ENCODE data around the gene MIDN.

The MIDN gene

DNA sequence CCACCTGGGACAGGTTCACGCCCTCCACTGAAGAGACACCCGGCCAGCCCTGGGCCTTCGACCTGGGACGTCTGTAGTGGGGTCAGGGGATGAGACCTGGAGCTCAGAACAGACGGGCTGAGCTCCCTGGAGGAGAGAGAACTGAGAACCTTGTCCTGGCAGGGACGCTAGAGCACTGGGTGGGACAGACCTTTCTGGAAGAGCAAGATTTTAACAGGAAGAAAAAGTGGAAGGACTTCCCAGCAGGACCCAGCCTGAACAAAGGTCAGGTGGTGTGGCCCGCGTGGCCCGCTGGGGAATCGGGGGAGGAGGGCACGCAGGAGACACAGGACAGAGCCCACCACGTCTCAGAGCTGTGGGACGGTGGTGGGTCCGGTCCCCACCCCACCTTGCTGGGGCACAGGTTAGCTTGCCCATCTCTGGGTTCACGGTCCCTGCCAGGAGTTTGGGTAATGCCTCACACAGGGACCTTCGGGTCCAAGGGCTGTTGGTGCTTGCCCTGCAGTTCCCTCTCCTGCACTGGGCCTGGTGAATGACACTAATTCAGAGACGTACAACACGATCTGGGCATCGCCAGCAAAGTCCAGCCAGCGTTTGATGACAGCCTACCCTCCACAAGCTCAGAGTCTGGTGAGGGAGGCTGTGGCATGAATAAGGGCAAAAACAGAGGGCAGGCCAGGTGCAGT is 36.1 kb downstream of the MIDN start:
- DNase-seq, result no peak

DNA sequence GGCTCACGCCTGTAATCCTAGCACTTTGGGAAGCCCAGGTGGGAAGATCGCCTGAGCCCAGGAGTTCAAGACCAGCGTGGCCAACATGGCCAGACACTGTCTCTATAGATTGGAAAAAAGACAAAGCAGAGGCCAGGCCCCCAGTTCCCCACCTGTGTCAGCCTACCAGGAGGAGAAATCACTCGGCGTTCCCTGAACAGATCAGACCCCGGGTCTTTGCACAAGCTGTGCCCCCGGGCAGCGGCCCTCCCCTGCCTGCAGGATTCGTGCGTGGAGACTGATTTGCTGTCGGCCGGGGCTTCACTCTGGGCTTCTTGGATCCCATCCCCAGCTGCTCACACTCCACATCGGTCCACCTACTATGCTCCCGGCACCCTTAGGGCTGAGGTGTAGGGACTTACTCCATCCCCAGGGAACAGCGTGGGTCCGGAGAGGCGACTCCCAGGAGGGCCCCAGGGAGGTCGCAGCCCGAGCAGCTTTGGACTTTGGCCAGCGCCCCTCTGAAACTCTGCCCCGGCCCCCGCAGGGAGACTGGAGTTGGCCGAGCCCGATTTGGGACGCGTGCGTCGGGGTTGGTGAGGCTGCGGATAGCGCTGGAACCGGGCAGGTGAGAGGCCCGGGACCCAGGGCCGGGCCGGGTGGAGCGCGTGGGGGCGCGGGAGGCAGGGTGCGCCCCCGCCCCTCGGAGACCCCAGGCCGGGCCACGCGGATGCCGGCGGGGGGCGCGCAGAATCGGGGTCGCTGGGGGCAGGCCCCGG is 36.8 kb downstream of the MIDN start:
- no peak for DNase-seq

DNA sequence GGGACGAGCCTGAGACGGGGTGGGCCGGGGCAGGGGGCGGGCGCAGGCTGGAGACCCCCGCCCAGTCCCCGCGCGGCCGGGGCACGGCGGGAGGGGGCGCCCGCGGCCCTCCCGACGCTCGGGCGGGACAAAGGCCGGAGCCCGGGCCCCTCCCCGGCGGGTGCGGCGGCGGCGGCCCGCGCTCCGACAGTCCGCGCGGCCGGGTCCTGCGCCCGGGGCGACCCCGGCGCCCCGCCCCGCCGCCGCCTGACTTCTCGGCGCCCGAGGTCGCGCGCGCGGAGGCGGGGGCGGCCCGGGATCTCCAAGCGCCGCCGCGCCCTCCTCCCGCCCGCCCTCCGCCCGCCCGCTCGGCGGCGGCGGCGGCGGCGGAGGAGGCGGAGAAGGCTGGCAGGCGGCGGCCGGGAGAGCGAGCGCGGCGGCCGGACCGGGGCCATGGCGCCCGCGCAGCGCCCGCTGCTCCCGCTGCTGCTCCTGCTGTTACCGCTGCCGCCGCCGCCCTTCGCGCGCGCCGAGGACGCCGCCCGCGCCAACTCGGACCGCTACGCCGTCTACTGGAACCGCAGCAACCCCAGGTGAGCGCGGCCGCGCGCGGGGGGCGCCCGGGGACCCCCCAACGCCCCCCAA is 37.5 kb downstream of the MIDN start, which contains the start of gene EFNA2:
EFNA2 (plus strand) TSS at position 137 of the 624 bp plus-strand sequence; CDS start at position 433, 296 bp downstream.
- DNase-seq, result no peak

DNA sequence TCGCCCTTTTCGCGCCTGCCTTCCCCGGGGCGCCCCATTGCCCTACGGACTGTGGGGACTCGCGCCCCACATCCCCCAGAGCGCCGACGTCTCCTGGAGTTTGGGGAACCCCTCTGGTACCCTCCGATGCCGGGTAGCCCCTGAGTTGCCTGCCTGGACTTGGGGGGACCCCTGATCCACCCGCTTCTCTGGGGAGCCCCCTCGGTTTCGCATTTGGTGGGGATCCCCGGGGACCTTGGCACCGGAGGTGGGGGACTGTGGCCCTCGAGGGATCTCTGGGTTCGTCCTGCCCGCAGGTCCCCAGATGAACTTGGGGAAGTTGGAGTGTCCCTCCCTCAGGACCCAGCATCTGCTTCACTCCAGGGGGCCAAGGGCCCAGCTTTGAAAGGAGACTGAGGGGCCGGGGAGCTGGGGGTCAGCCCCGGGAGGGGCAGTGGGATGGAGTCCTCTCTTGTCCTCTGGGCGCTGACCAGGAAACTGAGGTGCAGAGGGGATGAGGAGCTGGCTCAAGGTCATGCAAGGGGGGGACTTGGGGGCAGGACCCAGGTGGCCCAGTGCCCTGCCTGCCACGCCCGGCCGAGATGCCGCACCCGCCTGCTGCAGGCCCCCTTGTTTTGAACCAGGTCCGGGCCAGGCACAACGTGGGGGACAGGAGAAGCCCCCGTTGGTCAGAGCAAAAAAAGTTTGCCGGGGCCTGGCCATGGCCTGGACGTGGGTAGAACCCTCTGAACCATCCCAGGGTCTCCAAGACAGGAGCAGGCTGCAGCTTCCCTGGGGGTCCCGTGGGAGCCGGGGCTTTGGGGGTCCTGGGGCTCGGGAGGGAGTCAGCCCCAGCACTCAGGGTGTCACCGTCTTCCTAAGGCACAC is 38.3 kb downstream of the MIDN start:
- DNase-seq, result no peak

DNA sequence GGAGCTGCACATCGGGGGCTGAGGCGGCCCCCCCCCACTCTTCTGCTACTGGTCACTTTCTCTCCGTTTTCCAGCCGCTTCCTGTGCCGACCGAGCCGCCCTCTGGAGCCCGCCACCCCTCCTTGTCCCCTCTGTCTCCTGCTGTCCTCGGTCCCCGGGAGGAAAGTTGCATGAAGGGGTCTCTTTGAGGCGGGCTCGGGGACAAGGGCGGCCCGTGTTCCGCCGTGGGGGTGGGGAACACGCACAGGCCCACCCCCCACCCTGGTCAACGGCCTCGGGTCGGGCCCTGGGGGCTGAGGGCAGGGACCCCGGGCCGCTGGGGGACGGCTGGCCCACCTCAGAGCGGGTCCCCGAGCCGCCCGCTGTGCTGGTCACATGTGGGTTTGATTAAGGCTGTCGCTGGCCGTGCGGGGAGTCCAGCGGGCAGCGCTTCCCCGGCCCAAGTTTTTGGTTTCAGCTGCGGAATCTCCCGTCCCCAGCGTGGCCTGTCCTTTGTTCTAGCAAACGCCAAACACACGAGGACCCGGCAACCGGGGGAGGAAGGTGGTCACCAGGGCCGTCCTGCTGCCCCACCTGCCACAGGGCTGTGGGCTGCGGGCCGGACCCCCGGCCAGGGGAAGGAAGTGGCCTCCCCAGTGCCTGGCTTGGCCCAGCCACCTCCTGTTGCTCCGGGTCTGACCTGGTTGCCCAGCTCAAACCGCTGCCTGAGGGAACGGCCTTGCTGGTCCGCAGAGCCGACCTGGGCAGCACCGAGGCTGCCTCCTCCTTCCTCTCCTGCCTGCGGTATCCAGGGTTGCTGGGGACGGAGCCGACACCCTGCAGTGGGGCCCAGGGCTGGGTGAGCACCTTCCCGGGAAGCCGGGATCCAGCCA is 39.2 kb downstream of the MIDN start:
- no peak for DNase-seq

DNA sequence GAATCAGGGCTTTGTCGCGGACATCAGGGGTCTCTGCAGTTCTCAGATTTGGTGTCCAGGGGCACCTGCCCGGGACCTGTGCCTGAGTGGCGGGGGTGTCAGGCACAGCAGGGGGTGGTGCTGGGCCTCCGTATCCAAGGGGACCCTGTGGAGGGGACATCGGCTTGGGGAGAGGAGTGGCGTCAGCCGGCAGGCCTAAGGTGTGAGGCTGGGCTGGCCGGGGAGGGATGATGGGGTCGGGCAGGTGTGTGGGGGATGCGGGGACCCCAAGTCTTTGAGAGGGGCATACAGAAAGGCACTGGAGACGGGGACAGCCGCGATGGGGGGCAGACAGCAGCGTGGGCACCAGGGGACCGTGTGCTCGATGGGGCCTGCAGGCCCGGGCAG is 39.8 kb downstream of the MIDN start:
- DNase-seq, result no peak

DNA sequence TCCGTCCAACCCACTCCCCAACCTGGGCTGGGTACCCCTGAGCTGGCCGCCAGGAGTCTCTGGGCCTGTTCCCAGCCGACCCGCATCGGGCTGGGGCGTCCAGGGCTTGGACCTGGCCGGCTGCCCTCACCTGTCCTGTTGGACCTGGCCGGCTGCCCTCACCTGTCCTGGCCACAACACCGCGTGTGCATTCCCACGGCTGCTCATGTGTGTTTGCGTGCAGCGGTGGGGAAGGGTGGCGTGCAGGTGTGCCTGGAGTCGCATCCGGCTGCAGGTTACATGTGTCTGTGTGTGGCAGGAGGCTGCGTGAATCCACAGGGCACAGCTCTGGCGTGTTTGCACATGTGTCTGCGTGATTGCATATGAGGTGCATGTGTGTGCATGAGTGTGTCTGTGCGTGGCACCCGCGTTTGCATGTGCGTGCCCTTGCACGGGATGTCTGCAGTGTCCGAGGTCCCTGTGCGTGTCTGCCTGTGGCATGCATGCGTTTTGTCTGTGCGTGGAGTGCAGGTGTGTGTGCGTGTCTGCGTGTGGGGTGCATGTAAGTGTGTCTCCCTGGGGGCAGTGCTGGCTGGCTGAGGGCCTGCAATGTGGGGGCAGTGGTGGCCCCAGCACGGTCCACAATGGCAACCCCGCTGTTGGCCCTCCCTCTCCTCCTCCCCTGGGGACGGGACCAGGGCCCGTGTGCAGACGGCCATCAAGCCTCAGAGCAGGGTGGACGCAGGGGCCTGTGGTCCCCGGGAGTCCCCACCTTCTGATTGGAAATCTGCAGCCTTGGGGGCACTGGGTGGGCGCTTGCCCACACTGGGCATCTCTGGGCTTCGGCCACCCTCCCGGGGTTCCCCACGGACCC is 40.7 kb downstream of the MIDN start:
- DNase-seq, result no peak

DNA sequence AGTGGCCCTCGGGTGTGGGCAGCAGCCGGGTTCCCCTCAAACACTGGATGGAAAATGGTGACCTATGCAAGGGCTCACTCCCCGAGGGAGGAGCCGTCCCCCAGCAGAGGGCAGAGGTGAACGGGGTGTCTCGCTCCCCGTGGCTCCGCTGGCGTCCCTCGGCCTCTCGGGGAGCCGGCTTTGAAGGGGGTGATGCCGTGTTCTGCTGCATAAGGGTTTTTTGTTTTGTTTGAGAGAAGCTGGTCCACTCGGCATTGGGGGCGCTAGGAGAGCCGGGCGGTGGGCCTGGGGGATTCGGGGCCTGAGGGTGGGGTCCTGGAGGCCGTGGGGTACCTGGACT is 41.3 kb downstream of the MIDN start:
- DNase-seq, result no peak

DNA sequence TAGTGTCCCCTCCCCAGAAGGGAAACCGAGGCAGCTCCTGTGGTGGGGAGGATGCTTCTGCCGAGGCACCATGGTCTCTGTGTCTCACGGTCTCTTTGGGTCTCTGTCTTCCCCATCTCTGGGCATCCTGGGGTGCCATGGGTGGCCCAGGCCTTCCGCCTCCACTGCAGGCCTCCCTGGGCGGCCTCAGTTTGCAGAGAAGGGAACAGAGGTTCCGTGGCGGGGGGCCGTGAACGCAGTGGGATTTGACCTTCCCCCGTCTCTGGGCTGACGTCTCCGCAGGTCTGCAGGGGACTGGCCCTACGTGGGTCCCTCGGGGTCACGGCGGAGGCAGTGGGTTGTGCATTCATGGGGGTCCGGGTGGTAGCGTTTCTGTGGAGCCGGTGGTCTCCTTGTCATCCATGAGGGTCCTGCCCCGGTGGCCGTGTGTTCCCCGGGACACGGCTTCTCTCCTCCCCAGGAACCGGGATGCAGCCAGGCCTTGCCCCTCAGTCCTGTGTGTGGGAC is 41.9 kb downstream of the MIDN start:
- no peak for DNase-seq

DNA sequence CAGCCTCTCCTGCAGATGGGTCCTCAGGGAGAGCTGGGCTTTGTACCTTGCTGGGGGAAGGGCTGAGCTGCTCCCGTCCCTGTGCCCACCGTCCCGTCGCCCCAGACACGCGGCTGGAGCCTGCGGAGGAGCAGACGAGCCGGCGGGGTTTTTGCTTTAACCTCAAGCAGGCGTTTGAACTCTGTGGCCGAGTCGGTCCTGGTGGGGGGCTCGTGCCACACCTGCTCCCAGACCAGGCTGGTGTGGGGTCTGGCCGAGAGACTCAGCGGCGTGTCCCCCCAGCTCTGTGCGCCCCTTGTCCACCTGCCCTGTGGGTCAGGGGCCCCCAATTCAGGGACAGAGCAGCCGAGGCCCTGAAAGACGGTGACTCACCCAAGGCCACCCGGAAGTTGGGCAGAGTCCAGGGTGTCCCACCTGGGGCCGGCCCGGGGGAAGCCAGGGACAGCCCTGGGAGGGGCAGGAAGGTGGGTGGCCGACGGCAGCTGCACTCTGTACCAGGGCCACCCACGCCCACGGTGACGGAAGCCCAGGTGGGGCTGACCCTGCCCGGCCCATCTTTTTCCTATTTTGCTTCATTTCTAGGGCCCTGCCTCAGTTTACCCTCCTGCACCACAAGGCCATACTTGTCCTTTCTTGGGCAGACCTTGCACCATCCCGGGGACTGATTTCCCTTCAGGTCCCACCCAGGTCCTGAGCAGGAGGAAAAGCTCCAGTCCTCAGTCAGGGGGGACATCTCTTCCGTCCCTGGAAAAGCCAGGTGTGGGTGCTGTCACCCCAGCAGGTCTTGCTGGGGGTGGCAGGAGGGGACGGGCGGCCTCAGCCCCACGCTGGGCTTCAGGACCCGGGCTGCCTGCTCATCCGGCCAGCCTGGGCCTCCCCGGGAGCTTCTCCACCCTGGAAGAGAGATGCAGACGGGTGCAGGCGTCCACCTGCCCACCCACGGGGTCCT is 42.6 kb downstream of the MIDN start:
- DNase-seq, result no peak

DNA sequence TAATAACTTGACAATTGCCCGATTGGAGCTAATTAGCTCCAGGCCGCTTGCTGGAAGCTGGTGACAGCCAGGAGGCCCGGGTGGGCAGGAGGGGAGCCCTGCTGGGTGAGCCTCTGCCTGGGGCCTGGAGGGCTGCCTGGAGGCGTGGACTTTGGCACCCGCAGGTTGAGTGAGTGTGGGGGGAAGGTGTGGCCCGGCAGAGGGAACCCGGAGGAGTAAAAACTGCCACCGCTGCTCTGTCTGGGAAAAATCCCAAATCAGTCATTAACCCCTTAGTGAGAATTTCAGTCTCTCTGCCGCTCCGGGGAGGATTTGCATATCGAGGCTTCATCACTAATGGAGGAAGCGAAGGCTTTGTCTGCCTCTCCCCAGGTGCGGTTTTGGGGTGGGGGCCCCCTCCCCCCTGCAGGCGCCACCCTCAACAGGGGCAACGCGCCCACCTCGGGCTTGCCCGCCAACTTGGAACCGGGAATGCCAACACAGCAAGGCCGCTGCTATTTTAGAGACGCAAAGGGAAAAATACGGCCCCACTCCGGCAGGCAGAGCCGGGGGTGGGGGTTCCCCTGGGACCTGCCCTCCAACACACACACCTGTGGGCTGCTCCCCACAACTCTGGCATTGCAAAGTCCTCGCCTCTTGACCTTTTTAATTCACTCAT is 43.5 kb downstream of the MIDN start:
- DNase-seq, result no peak

DNA sequence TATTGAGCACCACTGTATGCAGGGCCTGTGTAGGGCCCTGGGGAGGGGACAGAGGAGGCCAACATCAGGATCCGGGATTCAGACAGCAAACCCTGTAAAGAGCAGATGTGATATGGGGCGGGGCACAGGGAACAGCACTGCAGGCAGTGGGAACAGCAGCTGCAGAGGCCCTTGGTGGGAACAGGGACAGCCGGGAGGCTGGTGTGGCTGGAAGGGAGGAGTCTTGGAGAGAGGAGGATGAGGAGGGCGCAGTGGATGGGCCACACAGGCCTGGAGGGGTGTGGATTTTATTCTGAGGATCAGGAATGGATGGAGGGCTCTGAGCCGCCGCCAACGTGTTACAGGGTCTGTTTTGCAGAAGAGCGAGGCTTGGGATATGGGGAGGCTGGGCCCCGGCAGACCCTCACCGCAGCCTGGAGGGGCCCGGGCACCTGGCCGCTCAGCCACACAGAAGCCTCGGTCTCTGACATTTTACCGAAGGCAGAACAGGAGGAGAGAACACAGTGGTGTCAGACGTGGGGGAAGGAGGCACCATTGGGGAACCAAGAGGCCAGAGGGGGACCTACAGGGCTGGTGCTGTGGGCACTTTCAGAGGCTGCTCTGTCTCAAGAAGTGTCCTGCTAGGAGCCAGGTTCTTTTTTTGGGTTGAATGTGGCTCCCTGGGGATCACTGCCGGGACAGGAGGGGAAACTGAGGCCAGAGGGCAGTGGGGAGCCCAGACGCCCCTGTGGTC is 44.2 kb downstream of the MIDN start:
- DNase-seq, result no peak

DNA sequence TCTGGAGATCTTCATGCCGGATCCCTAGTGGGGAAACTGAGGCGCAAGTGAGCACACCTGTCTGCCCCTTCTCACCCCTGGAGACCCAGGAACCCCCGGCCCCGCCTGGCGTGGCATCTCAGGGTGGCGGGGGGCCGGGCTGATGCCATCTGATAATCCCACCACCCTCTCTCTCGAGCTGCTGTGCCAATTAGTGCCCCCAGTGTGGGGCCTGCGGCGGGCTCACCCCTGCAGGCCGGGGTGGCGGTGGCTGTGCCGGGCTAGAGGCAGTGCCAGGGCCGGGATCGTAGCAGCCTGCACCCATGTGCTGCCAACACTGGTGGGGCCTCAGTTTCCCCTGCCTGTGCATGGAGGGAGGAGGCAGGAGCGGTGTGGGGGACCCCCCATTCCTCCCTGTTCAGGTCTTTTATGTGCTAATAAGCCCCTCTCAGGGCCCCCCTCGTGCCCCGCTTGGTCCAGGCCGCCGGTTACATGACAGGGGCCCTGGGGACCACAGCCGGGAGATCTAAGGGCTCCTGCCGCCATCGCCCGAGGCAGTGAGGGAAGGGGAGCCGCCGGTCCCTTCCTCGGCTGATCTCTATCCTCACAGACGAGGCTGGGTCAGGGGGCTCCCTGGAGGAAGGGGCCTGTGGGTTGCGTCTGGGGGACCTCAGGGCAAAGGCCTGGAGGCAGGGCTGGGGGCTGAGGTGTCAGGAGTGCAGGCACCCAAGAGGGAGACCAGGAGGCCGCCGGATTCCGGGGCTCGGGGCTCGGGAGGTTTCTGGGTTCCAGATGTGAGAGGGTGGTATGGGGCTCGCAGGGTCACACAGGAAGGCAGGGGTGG is 45.6 kb downstream of the MIDN start:
- DNase-seq, result no peak

DNA sequence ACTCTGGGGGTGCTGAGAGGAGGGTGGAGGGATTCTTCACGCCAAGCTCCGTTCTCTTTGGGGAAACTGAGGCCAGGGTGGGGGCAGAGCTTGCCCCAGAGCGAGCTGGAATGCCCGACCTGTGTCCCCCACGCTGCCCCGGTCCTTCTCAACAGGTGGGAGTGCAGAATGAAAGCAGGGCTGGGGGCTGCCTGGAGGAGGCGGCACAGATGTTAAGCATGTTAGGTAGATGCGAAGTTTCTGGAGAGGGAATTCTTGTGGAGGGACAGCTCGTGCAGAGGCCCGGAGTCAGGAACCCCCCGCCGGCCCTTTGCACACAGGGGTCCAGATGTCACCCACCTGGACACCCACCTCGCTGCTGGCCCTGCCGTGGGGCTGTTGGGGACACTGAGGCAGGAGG is 46.3 kb downstream of the MIDN start:
- no peak for DNase-seq

DNA sequence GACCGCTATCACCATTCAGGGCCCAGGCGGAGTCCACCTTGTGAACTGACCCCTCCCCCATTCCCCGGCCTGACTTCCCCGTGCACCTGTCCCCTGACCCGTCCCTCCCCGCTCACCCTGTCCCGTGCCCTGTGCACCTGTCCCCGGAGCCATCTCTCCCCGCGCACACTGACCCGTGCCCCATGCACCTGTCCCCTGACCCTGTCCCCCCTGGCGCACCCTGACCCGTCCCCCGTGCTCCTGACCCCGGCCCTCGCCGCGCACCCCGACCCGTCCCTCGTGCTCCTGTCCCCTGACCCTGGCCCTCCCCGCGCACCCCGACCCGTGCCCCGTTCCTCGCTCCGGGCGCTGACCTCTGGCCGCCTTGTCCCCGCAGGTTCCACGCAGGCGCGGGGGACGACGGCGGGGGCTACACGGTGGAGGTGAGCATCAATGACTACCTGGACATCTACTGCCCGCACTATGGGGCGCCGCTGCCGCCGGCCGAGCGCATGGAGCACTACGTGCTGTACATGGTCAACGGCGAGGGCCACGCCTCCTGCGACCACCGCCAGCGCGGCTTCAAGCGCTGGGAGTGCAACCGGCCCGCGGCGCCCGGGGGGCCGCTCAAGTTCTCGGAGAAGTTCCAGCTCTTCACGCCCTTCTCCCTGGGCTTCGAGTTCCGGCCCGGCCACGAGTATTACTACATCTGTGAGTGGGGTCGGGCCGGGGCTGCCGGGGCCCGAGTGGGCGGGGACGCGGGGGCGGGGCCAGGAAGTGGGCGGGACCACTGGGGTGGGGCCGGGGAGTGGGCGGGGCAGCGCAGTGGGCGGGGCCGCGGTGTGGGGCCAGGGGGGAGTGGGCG is 47.0 kb downstream of the MIDN start:
- DNase-seq, result no peak

DNA sequence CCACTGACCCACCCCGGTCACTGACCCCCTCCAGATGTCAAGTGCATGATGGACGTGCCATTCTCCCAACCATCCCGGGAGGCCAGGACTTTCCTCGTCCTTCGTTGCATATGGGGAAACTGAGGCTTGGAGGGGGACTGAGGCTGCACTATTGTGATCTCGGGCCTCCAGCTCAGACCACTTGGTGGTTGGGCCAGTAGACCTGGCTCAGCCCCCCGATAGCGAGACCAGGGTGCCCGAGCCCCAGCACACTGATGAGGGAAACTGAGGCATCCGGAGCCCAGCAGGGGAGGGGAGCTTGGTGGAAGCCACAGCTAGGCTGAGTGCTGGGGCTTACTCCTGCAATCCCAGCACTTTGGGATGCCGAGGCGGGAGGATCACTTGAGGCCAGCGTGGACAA is 47.7 kb downstream of the MIDN start:
- no peak for DNase-seq
